ENCODE measurements around the gene GGA3.
"Not testable (repeated sequence)": the region's sequence is repeated elsewhere in the genome, so short reads cannot be mapped to it uniquely, and the experiment has no call there.

Gene GGA3

GRCh38 chr17:75261336-75262111 is at the start of gene GGA3, which contains the start of gene MRPS7:
Gene GGA3 (minus strand): TSS chr17:75261606. CDS start chr17:75261587, 19 bp downstream.
Gene MRPS7 (plus strand): TSS chr17:75261879. CDS start chr17:75261901, 22 bp downstream.
- DNase-seq (ENCODE audit: low read depth in 2 of 2), result peak; percentile 90 to 91

GRCh38 chr17:75308732-75309629 is 47.6 kb upstream of the GGA3 start:
- no peak for DNase-seq (ENCODE audit: low read depth in 2 of 2)

- DNase-seq (ENCODE audit: low read depth in 2 of 2), result no peak
These were observed 46.7 kb upstream of the GGA3 start for GRCh38 chr17:75307957-75308731.

GRCh38 chr17:75301502-75302206 is 40.2 kb upstream of the GGA3 start:
- no peak for DNase-seq (ENCODE audit: low read depth in 2 of 2)

- DNase-seq (ENCODE audit: low read depth in 2 of 2), result no peak
These were observed 39.6 kb upstream of the GGA3 start for GRCh38 chr17:75301049-75301448.

- DNase-seq (ENCODE audit: low read depth in 2 of 2), result no peak
These were observed 38.9 kb upstream of the GGA3 start for GRCh38 chr17:75300280-75300679.

GRCh38 chr17:75295201-75296158 is 34.1 kb upstream of the GGA3 start:
- DNase-seq (ENCODE audit: low read depth in 2 of 2), result no peak

GRCh38 chr17:75292810-75293448 is 31.5 kb upstream of the GGA3 start:
- not testable (repeated sequence) for DNase-seq (ENCODE audit: low read depth in 2 of 2)

- peak; percentile 46 to 51 for DNase-seq (ENCODE audit: low read depth in 2 of 2)
These were observed 28.5 kb upstream of the GGA3 start for GRCh38 chr17:75289832-75290337.

- peak; percentile 92 to 97 for DNase-seq (ENCODE audit: low read depth in 2 of 2)
These were observed 27.9 kb upstream of the GGA3 start, which contains the start of gene SLC25A19 for GRCh38 chr17:75289115-75289831. Gene SLC25A19 (minus strand): TSS chr17:75289433. CDS start chr17:75286764, 2,669 bp downstream.

- peak in 1 of 2 donors; percentile 11 for DNase-seq (ENCODE audit: low read depth in 2 of 2)
These were observed 27.3 kb upstream of the GGA3 start for GRCh38 chr17:75288770-75289114.

- DNase-seq (ENCODE audit: low read depth in 2 of 2), result no peak
These were observed 27.0 kb upstream of the GGA3 start for GRCh38 chr17:75288359-75288758.

GRCh38 chr17:75287221-75287620 is 25.8 kb upstream of the GGA3 start:
- DNase-seq (ENCODE audit: low read depth in 2 of 2), result no peak

- DNase-seq (ENCODE audit: low read depth in 2 of 2), result no peak
These were observed 23.7 kb upstream of the GGA3 start for GRCh38 chr17:75285123-75285522.

- DNase-seq (ENCODE audit: low read depth in 2 of 2), result not testable (repeated sequence)
These were observed 18.8 kb upstream of the GGA3 start for GRCh38 chr17:75280189-75280588.

GRCh38 chr17:75277664-75278071 is 16.3 kb upstream of the GGA3 start:
- DNase-seq (ENCODE audit: low read depth in 2 of 2), result no peak

GRCh38 chr17:75273977-75274708 is 12.7 kb upstream of the GGA3 start:
- DNase-seq (ENCODE audit: low read depth in 2 of 2), result no peak

- no peak for DNase-seq (ENCODE audit: low read depth in 2 of 2)
These were observed 11.4 kb upstream of the GGA3 start for GRCh38 chr17:75272848-75273184.

Data from stimulated activated CD8-positive, alpha-beta memory T cell treated with anti-CD3 and anti-CD28 coated beads, Interleukin-15, amount 100 ng/mL, for 4 hours (primary cell).